Activated naive CD4-positive, alpha-beta T cell (primary cell): ENCODE measurements around the gene COL13A1.

Source experiments
- DNase-seq, 4 experiments: peaks; one replicate each; lab custom pipeline; 2025; lab: John Stamatoyannopoulos, UW

Gene COL13A1

DNA sequence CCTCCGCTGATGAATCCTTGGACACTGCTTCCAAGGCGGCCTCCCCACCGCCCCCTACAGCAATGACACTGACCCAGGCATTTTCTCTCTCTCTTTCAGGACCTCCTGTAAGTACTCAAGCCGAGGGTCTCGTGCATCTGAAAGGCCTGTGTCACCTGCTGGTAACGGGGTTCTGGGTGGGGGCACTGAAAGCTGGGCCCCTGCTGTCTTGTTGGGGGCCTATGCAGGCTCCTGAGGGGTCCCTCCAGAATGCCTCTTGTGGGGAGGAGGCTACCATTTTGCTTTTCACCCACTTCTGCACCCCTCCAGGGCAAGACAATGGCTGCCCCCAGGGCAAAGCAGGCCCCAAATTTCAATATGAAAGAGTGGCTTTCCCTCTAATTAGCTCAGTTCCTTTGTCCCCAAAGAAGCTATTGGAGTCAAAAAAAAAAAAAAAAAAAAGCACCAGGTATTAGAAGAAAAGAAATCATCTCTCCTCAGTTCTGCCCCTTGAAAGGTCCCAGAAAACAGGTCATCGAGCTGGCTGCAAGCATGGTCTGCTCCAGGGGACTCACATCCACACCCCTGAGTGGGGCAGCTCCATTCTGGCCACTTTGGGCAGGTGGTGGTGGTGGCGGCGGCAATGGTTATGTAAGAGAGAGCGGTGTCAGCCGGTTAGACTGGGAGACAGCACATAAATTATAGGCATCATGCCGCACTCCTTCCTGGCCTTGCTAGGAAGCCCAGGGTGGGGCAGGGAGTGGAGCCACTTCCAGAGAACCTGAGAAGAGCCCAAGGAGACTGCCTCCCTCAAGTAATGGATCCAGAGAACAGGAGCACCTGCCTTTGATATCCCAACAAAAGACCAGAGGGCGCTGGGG, 66.2 kb downstream of the COL13A1 start:
- DNase-seq: no peak

GRCh38 chr10:69868821-69869220, 67.1 kb downstream of the COL13A1 start:
- no peak for DNase-seq

DNA sequence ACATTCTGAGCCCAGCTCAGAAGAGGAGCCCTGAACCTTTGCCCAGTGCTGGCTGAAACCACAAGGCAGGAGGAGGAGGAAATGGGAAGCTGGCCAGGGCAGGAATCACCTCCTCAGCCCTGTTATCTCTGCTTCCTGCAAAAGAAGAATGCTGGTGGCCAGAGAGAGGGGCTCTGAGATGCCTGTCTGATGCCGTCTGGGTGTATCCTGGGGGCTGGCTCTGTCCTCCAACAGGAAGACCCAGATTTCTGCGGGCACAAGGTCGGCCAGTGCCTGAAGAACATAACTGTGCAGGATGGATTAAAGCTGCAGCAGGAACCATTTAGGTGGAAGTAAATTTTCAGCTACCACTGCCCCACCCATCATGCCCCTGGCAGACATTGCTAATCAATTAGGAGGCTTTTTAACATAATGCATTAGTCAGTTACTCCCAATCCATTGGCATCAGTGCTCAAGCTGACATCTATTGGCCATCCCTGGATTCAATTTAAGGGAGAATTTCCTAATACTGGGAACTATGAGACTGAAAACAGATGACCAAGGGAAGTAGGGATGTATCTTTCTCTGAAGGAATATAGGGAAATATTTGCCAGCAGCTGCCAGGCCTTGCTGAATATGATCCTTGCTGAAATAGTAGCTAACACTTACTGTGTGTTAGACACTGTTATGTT, 67.7 kb downstream of the COL13A1 start:
- DNase-seq: no peak

DNA sequence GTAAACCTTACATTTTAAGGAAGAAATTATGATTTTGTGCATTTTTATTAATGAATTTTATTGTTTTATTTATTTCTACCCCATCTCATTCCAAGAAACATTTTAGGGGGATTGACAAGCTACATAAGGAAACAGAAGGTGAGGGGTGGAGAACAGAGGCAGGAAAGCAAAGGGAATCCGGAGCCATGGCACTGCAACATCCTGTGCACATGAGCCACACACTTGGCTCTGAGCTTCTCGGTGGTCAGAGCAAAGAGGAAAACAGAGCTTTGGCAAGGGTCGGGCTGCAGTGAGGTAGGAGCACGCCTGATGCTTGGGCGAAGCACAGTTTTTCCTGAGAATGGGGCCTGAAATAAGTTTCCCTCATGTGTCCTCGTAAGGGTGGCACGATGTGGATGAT, 68.9 kb downstream of the COL13A1 start:
- DNase-seq: no peak

GRCh38 chr10:69871074-69871473, 69.4 kb downstream of the COL13A1 start:
- DNase-seq: no peak

- no peak for DNase-seq
Observed at GRCh38 chr10:69872323-69872722, 70.6 kb downstream of the COL13A1 start.

GRCh38 chr10:69873135-69873639, 71.5 kb downstream of the COL13A1 start:
- no peak for DNase-seq

- no peak for DNase-seq
Observed at GRCh38 chr10:69874449-69874848, 72.7 kb downstream of the COL13A1 start.

DNA sequence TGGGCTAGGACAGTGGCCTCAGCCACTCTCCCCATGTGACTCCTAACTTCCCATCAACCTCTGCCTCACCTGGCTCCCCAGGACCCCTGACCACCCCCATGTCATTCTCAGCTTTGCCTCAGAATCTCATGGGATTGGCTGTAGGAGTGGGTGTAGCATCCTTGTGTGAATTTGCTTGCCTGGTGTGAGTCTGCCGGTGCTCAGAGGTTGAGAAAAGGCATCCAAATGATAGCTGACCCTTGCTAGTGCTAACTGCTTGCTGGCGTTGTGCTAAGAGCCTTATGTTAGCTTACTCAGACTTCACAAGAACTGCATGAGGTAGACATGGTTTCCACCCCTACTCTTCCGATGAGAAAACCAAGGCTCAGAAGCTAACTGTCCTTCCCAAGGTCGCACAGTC, 74.2 kb downstream of the COL13A1 start:
- DNase-seq: no peak

DNA sequence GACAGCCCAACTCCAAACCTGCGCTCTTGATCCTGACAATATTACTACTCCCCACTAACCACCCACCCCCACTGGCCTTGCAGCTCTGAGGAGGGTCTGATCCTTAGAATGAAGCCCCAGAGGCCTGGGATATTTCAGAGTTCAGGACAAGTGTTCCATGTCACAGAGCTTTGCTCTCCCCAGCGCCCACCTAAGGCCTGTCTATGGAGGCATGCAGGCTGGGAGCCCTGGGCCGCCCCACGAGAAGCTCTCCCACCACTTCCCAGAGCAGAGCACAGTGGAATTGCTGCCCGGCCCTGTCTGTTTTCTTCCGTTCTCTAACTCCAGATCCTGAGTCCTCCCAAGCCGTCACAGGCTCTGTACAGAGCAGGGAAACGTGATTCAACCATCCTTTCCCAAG, 74.6 kb downstream of the COL13A1 start:
- no peak for DNase-seq

- no peak for DNase-seq
Observed at GRCh38 chr10:69876931-69877330, 75.2 kb downstream of the COL13A1 start.

DNA sequence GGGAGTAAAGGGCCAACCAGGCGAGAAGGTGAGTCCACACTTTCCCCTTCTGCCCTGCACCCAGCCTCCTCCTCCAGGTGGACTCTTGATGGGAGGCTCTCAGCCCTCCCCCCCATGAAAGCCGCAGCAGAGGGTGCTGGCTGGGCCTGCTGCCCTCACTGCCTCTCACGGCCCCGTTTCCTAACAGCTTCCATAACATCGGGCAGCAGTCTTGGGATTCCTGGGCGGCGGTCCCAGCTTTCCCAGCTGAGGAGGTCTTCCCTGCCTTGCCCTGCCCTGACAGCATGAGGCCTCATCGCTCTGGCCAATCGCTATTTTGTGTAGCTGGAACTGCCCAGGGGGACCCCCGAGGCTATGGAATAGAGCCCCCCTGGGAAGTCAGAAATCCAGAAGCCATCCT, 76.3 kb downstream of the COL13A1 start:
- no peak for DNase-seq

DNA sequence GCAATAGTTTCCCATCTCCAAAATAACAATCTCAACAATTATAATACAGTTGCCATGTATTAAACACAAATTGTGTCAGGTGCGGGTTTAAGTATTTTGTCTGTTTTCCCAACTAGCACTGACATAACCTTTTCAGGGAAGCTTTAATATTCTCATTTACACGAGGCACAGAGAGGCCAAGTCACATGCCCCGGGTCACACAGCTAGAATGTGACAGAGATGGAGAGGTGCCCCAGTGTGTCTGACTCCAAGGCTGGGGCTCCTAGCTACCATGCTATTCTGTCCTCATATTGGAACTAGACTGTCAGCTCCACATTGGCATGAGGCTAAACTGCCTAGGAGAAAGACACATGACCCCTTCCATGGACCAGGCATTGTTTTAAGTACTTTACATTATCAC, 77.2 kb downstream of the COL13A1 start:
- no peak for DNase-seq

GRCh38 chr10:69879634-69880257, 78.0 kb downstream of the COL13A1 start:
- DNase-seq: no peak

GRCh38 chr10:69880301-69881081, 78.8 kb downstream of the COL13A1 start:
- DNase-seq: no peak

GRCh38 chr10:69881202-69881601, 79.5 kb downstream of the COL13A1 start:
- DNase-seq: no peak

GRCh38 chr10:69883310-69884023, 81.8 kb downstream of the COL13A1 start:
- DNase-seq: no peak

DNA sequence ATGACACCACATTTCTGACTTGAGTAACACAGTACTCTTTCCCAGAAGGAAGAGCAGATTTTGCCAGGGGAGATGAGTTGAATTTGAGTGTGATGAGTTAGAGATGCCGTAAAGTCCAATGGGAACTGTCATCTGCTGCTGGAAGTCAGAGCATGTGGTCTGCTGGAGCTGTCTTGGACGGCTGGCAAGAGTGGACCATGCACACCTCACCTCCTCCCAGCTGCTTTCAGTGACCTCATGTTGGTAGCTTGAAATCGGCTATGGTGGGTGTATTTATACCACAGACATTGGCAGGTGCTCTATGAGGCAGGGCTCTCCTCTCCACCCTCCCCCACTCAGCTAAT, 82.3 kb downstream of the COL13A1 start:
- DNase-seq: no peak

DNA sequence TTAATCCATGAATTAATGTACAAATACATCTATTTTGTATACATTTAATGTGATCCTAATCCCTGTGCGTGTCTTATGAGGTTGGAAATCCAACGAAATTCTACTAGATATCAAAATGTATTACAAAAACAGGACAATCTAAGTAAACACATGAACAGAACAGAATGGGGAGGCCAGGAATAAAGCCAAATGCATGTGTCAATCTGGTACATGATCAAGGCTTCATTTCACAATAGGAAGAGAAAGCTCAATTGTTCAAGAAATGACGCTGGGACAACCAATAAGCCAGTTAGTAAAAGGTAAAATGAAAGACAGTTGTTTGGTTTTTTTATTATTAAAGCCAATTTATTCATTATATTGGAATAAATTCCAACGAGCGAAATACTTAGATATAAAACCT, 83.0 kb downstream of the COL13A1 start:
- DNase-seq: no peak

GRCh38 chr10:69885379-69886013, 83.8 kb downstream of the COL13A1 start:
- no peak for DNase-seq
